IMR-90 (cell line): Measurements from ENCODE around the gene CCR6. TPM values are rescaled to one million over a fixed set of nuclear protein-coding genes. Genes with fewer than 3 reads are reported as not detected.

Source experiments
- ATAC-seq: fragments of 200-7000 bp; cut with Tn5 transposase; 2 replicates; pipeline ENCODE4 v1.9.1; 2020; ENCODE audit warnings: low read depth, mild to moderate bottlenecking, moderate library complexity
- BruUV-seq: library from RNA; stranded (reverse); fragments of 400-500 nt; replicated peaks from 2 replicates; lab custom pipeline; 2021; lab: Mats Ljungman, UMichigan
- CTCF ChIA-PET: fragments of 300-600 bp; formaldehyde crosslinking; extraction: SDS; loops from one replicate; lab custom pipeline; 2021; ENCODE audit warnings: antibody characterized with exemption; lab: Yijun Ruan, JAX
- POLR2A ChIA-PET: fragments of 300-600 bp; sonication (Branson Sonifier 250); formaldehyde crosslinking; loops from one replicate; lab custom pipeline; 2022; ENCODE audit warnings: antibody characterized with exemption; ENCODE audit not compliant: unreplicated experiment; lab: Charles Lee
- DNase-seq: peaks from one replicate; pipeline ENCODE4 v3.0.0; 2013
- H2AFZ ChIP-seq: replicated peaks from 2 replicates; pipeline ENCODE3; 2013; ENCODE audit warnings: low read length, mild to moderate bottlenecking; ENCODE audit not compliant: poor library complexity
- H2AK5ac ChIP-seq: 2 replicates; pipeline ENCODE4 v1.6.1; 2013; ENCODE audit warnings: low read depth, low read length, inconsistent platforms
- H2AK9ac ChIP-seq: replicated peaks from 2 replicates; pipeline ENCODE3; 2013; ENCODE audit warnings: mild to moderate bottlenecking, low read depth, low read length, moderate library complexity; ENCODE audit not compliant: poor library complexity
- H2BK120ac ChIP-seq: 2 replicates; pipeline ENCODE4 v1.6.1; 2013; ENCODE audit warnings: low read depth, low read length, inconsistent platforms
- H2BK15ac ChIP-seq: 3 replicates; pipeline ENCODE4 v1.6.1; 2013; ENCODE audit warnings: low read depth, low read length, inconsistent platforms
- H2BK20ac ChIP-seq: 2 replicates; pipeline ENCODE4 v1.6.1; 2013; ENCODE audit warnings: low read depth, mild to moderate bottlenecking, inconsistent platforms, low read length, moderate library complexity
- H2BK5ac ChIP-seq: 2 replicates; pipeline ENCODE4 v1.6.1; 2013; ENCODE audit warnings: mild to moderate bottlenecking, low read depth, low read length, inconsistent platforms; ENCODE audit not compliant: poor library complexity, severe bottlenecking
- H3K14ac ChIP-seq: replicated peaks from 2 replicates; pipeline ENCODE4 v1.6.1; 2013; ENCODE audit warnings: low read depth, low read length, inconsistent platforms
- H3K18ac ChIP-seq: 2 replicates; pipeline ENCODE4 v1.6.1; 2013; ENCODE audit warnings: low read depth, low read length, control low read depth
- H3K23ac ChIP-seq: 2 replicates; pipeline ENCODE4 v1.6.1; 2013; ENCODE audit warnings: low read depth, low read length, inconsistent platforms
- H3K27ac ChIP-seq: 2 replicates; pipeline ENCODE4 v1.5.1; 2013; ENCODE audit warnings: mild to moderate bottlenecking, control low read depth, low read length; ENCODE audit not compliant: insufficient read depth
- H3K27me3 ChIP-seq: 2 replicates; pipeline ENCODE4 v1.6.1; 2013; ENCODE audit warnings: low read length; ENCODE audit not compliant: control insufficient read depth, insufficient read depth
- H3K36me3 ChIP-seq: 2 replicates; pipeline ENCODE4 v1.6.1; 2013; ENCODE audit warnings: low read length, mixed read lengths; ENCODE audit not compliant: control insufficient read depth, insufficient read depth
- H3K4ac ChIP-seq: 2 replicates; pipeline ENCODE4 v1.6.1; 2013; ENCODE audit warnings: low read depth, low read length, inconsistent platforms
- H3K4me1 ChIP-seq: 2 replicates; pipeline ENCODE4 v1.6.1; 2013; ENCODE audit warnings: low read length, mixed read lengths; ENCODE audit not compliant: control insufficient read depth, insufficient read depth
- H3K4me2 ChIP-seq: 2 replicates; pipeline ENCODE4 v1.6.1; 2013; ENCODE audit warnings: low read depth, mild to moderate bottlenecking, control low read depth, low read length, moderate library complexity
- H3K4me3 ChIP-seq: 2 replicates; pipeline ENCODE4 v1.5.1; 2013; ENCODE audit warnings: low read depth, mild to moderate bottlenecking, control low read depth, low read length, moderate library complexity; ENCODE audit not compliant: insufficient read depth
- H3K56ac ChIP-seq: 2 replicates; pipeline ENCODE4 v1.6.1; 2013; ENCODE audit warnings: low read length, inconsistent platforms; ENCODE audit not compliant: insufficient read depth; ENCODE audit errors: extremely low read depth
- H3K79me1 ChIP-seq, 2 experiments: 2 replicates each; pipeline ENCODE4 v1.6.1; 2013; ENCODE audit warnings: low read length in 2 of 2, inconsistent platforms in 1 of 2, low read depth in 1 of 2
- H3K9ac ChIP-seq: 2 replicates; pipeline ENCODE4 v1.6.1; 2013; ENCODE audit warnings: low read depth, low read length, control low read depth
- H3K9me1 ChIP-seq: 2 replicates; pipeline ENCODE4 v1.6.1; 2013; ENCODE audit warnings: low read length, inconsistent platforms; ENCODE audit not compliant: insufficient read depth
- H3K9me3 ChIP-seq: 2 replicates; pipeline ENCODE4 v1.6.1; 2013; ENCODE audit warnings: low read length; ENCODE audit not compliant: control insufficient read depth, insufficient read depth
- H4K20me1 ChIP-seq: 2 replicates; pipeline ENCODE4 v1.6.1; 2013; ENCODE audit warnings: low read length, inconsistent platforms; ENCODE audit not compliant: insufficient read depth
- H4K5ac ChIP-seq: 2 replicates; pipeline ENCODE4 v1.6.1; 2013; ENCODE audit warnings: mild to moderate bottlenecking, low read depth, low read length, control low read depth
- H4K8ac ChIP-seq, 2 experiments: 2 replicates each; pipeline ENCODE4 v1.6.1; 2013; ENCODE audit warnings: low read depth in 2 of 2, low read length in 2 of 2, control low read depth in 1 of 2, inconsistent platforms in 1 of 2
- H4K91ac ChIP-seq: 2 replicates; pipeline ENCODE4 v1.6.1; 2013; ENCODE audit warnings: low read depth, low read length, inconsistent platforms; ENCODE audit not compliant: insufficient read depth
- BHLHE40 ChIP-seq: fragments of 150-350 bp; IDR thresholded peaks from 2 replicates; pipeline ENCODE4 v1.6.1; 2016; ENCODE audit warnings: mild to moderate bottlenecking, low read depth, low read length
- CEBPB ChIP-seq: IDR thresholded peaks from 2 replicates; pipeline ENCODE4 v1.6.1; 2012; ENCODE audit warnings: low read depth, low read length, improper control_type of control experiment
- CHD1 ChIP-seq: IDR thresholded peaks from 2 replicates; pipeline ENCODE4 v1.6.1; 2012; ENCODE audit warnings: low read depth, low read length, improper control_type of control experiment
- MAFK ChIP-seq: IDR thresholded peaks from 2 replicates; pipeline ENCODE4 v1.6.1; 2012; ENCODE audit warnings: low read depth, low read length, improper control_type of control experiment
- MAZ ChIP-seq: IDR thresholded peaks from 2 replicates; pipeline ENCODE4 v1.6.1; 2012; ENCODE audit warnings: low read depth, mild to moderate bottlenecking, low read length, improper control_type of control experiment, moderate library complexity, borderline replicate concordance
- MXI1 ChIP-seq: IDR thresholded peaks from 2 replicates; pipeline ENCODE4 v1.6.1; 2012; ENCODE audit warnings: low read depth, mild to moderate bottlenecking, low read length, moderate library complexity, borderline replicate concordance
- NFE2L2 ChIP-seq: fragments of 150-350 bp; IDR thresholded peaks from 2 replicates; pipeline ENCODE4 v1.6.1; 2016; ENCODE audit warnings: low read depth, mild to moderate bottlenecking, low read length
- RCOR1 ChIP-seq: IDR thresholded peaks from 2 replicates; pipeline ENCODE4 v1.6.1; 2012; ENCODE audit warnings: mild to moderate bottlenecking, low read length, improper control_type of control experiment; ENCODE audit not compliant: insufficient replicate concordance
- RFX5 ChIP-seq: IDR thresholded peaks from 2 replicates; pipeline ENCODE4 v1.8.0; 2012; ENCODE audit warnings: low read depth, mild to moderate bottlenecking, low read length, moderate library complexity
- WGBS, 2 experiments: methylation state at CpG; one replicate each; pipeline versions ENCODE4 v1.1.5 to v1.1.7; 2013; ENCODE audit warnings: missing lambda C conversion rate in 2 of 2; ENCODE audit not compliant: insufficient read length in 1 of 2; ENCODE audit errors: extremely low coverage in 2 of 2; 5-methylcytosine and 5-hydroxymethylcytosine counted together
- dilution Hi-C: fragments of 300-500 bp; cut with HindIII; formaldehyde crosslinking; loops from one replicate; pipeline ENCODE4 v1.14.3; 2018; ENCODE audit warnings: low sequenced_read_pairs; ENCODE audit not compliant: unreplicated experiment
- in situ Hi-C: fragments of 300-500 bp; cut with MboI; formaldehyde crosslinking; loops from 3 replicates; pipeline ENCODE4 v1.14.3; 2019; ENCODE audit warnings: low sequenced_read_pairs, inconsistent platforms, mixed read lengths
- intact Hi-C: fragments of 100-400 bp; cut with micrococcal nuclease; formaldehyde crosslinking; loops from 2 replicates; pipeline ENCODE4 v1.10.0; 2022
- polyA plus RNA-seq, 3 experiments: library from polyadenylated mRNA; depleted of rRNA; stranded (reverse); fragments of >200 nt; gene quantifications; 2 replicates each; pipeline ENCODE4 v1.2.3, GENCODE V29; 2012; ENCODE audit warnings: low replicate concordance in 1 of 3
- total RNA-seq: library from RNA; depleted of rRNA; stranded (reverse); fragments of >200 nt; gene quantifications from 2 replicates; pipeline ENCODE4 v1.2.3, GENCODE V29; 2012
- TF ChIP-seq, protein P1 (sequence below): fragments of 150-350 bp; IDR thresholded peaks from 2 replicates; pipeline ENCODE4 v1.6.1; 2017; ENCODE audit warnings: mild to moderate bottlenecking, antibody characterized with exemption, low read length, low read depth
- TF ChIP-seq, protein P2 (sequence below): conservative IDR thresholded peaks from 2 replicates; pipeline ENCODE4 v1.5.1; 2012; ENCODE audit warnings: mild to moderate bottlenecking, low read depth, low read length, improper control_type of control experiment
- TF ChIP-seq, protein P3 (sequence below): fragments of 150-350 bp; IDR thresholded peaks from 2 replicates; pipeline ENCODE4 v1.6.1; 2016; ENCODE audit warnings: low read depth, mild to moderate bottlenecking, low read length, moderate library complexity, borderline replicate concordance

Gene CCR6
- total and polyA plus RNA-seq, 2 of the 4 experiments (the other 2 are of a cell fraction): not detected

DNA sequence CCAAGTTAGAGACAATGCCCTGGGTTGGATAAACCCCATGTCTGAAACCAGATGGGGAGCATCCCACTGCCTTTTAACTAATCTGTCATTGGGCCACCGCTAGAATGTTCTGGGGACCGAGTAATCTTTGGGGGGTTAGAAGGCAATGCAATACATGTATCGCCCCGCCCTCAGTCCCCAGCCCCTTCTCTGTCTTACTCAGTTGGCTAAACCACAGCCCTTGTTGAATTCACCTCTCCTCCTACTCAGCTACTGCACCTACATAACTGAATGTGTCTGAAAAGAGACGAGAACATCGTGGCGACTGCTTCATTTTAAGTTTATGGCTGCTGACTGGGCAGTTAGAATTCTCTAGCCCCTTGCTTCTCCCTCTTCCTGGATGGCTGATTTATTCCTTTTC, 15.1 kb upstream of the CCR6 start:
- no peak for ATAC-seq
- H2AK9ac ChIP-seq: no peak overlapping the region
- no peak overlapping the region for H2BK120ac ChIP-seq
- H3K9me3 ChIP-seq: peaks cover 33% of the 10 kb centered on the region
- H4K8ac ChIP-seq: no peak overlapping the region
- ChIA-PET CTCF (no interaction called here), POLR2A (no interaction called here)
- H2BK5ac ChIP-seq: no peak overlapping the region
- H4K91ac ChIP-seq: no peak overlapping the region
- no TSS peak for BruUV-seq
- H3K27ac ChIP-seq: no peak overlapping the region
- intact Hi-C loops (no loop called here), in situ Hi-C loops (no loop called here), dilution Hi-C loops (no loop called here)
- no peaks in the 10 kb centered on the region for H3K9me1 ChIP-seq
- H3K4ac ChIP-seq: no peak overlapping the region
- H4K20me1 ChIP-seq: no peaks in the 10 kb centered on the region
- H4K5ac ChIP-seq: no peak overlapping the region
- WGBS, 2 experiments: 80% methylated on average over 1 of the region's 7 CpGs; no CpG with 5 or more reads in 1 of the 2 experiments
- no peaks in the 10 kb centered on the region for H3K27me3 ChIP-seq
- TF ChIP-seq RCOR1 (no peak), RFX5 (no peak), CHD1 (no peak), NFE2L2 (no peak), MAZ (no peak), MXI1 (no peak), MAFK (no peak), BHLHE40 (no peak), CEBPB (no peak)
- TF ChIP-seq, protein P1, sequence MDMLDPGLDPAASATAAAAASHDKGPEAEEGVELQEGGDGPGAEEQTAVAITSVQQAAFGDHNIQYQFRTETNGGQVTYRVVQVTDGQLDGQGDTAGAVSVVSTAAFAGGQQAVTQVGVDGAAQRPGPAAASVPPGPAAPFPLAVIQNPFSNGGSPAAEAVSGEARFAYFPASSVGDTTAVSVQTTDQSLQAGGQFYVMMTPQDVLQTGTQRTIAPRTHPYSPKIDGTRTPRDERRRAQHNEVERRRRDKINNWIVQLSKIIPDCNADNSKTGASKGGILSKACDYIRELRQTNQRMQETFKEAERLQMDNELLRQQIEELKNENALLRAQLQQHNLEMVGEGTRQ: no peak
- TF ChIP-seq, protein P2, sequence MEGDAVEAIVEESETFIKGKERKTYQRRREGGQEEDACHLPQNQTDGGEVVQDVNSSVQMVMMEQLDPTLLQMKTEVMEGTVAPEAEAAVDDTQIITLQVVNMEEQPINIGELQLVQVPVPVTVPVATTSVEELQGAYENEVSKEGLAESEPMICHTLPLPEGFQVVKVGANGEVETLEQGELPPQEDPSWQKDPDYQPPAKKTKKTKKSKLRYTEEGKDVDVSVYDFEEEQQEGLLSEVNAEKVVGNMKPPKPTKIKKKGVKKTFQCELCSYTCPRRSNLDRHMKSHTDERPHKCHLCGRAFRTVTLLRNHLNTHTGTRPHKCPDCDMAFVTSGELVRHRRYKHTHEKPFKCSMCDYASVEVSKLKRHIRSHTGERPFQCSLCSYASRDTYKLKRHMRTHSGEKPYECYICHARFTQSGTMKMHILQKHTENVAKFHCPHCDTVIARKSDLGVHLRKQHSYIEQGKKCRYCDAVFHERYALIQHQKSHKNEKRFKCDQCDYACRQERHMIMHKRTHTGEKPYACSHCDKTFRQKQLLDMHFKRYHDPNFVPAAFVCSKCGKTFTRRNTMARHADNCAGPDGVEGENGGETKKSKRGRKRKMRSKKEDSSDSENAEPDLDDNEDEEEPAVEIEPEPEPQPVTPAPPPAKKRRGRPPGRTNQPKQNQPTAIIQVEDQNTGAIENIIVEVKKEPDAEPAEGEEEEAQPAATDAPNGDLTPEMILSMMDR: no peak
- TF ChIP-seq, protein P3, sequence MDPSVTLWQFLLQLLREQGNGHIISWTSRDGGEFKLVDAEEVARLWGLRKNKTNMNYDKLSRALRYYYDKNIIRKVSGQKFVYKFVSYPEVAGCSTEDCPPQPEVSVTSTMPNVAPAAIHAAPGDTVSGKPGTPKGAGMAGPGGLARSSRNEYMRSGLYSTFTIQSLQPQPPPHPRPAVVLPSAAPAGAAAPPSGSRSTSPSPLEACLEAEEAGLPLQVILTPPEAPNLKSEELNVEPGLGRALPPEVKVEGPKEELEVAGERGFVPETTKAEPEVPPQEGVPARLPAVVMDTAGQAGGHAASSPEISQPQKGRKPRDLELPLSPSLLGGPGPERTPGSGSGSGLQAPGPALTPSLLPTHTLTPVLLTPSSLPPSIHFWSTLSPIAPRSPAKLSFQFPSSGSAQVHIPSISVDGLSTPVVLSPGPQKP: no peak
- H3K14ac ChIP-seq: no peak overlapping the region
- no peak overlapping the region for H3K23ac ChIP-seq
- H2BK15ac ChIP-seq: no peak overlapping the region
- no peak overlapping the region for H3K18ac ChIP-seq
- H3K9ac ChIP-seq: no peak overlapping the region
- no peak for DNase-seq
- no peak overlapping the region for H2AK5ac ChIP-seq
- H2AFZ ChIP-seq: no peak overlapping the region
- H3K4me2 ChIP-seq: no peak overlapping the region
- H3K56ac ChIP-seq: no peak overlapping the region
- no peaks in the 10 kb centered on the region for H3K36me3 ChIP-seq
- no peak overlapping the region for H2BK20ac ChIP-seq
- no peaks in the 10 kb centered on the region for H3K4me1 ChIP-seq
- H3K79me1 ChIP-seq: no peaks in the 10 kb centered on the region
- H3K4me3 ChIP-seq: no peak overlapping the region
